Thymus (tissue), 11 donors: ENCODE data around the gene TMC3. TPM values are rescaled to one million over a fixed set of nuclear protein-coding genes. Genes with fewer than 3 reads are reported as not detected.

Experiments
- DNase-seq, 9 donors: peaks; one replicate each; pipeline ENCODE4 v3.0.0-alpha.2; 2013; ENCODE audit warnings: low spot score in 9 of 9, low read depth in 6 of 9, missing footprints in 1 of 9
- H3K27ac ChIP-seq, 2 donors: one replicate each; pipeline ENCODE4 v1.5.1; 2013; ENCODE audit warnings: control low read depth in 1 of 2, low read depth in 1 of 2, low read length in 1 of 2, mild to moderate bottlenecking in 1 of 2, moderate library complexity in 1 of 2
- H3K27me3 ChIP-seq, 2 donors: one replicate each; pipeline ENCODE4 v1.5.1; 2013; ENCODE audit warnings: low read length in 1 of 2; ENCODE audit not compliant: control insufficient read depth in 2 of 2, insufficient read depth in 1 of 2
- H3K36me3 ChIP-seq, 2 donors: one replicate each; pipeline ENCODE4 v1.5.1; 2013; ENCODE audit warnings: low read length in 1 of 2, mild to moderate bottlenecking in 1 of 2, moderate library complexity in 1 of 2; ENCODE audit not compliant: control insufficient read depth in 2 of 2, insufficient read depth in 2 of 2
- H3K4me1 ChIP-seq, 2 donors: one replicate each; pipeline ENCODE4 v1.5.1; 2013; ENCODE audit warnings: low read length in 2 of 2; ENCODE audit not compliant: control insufficient read depth in 2 of 2, insufficient read depth in 2 of 2
- H3K4me3 ChIP-seq, 2 donors: one replicate each; pipeline ENCODE4 v1.5.1; 2013; ENCODE audit warnings: low read length in 2 of 2, control low read depth in 1 of 2, mild to moderate bottlenecking in 1 of 2
- H3K9me3 ChIP-seq, 2 donors: one replicate each; pipeline ENCODE4 v1.5.1; 2013; ENCODE audit warnings: low read length in 1 of 2, mild to moderate bottlenecking in 1 of 2; ENCODE audit not compliant: control insufficient read depth in 2 of 2, insufficient read depth in 1 of 2
- WGBS: extraction: QIAGEN DNeasy Blood & Tissue Kit; methylation state at CpG from one replicate; pipeline ENCODE4 v1.1.7; 2013; 5-methylcytosine and 5-hydroxymethylcytosine counted together
- polyA plus RNA-seq: library from polyadenylated mRNA; stranded (reverse); fragments of 200-250 nt; gene quantifications from one replicate; pipeline ENCODE4 v1.2.3, GENCODE V29; 2013
- total RNA-seq: library from RNA; stranded (reverse); fragments of 120-200 nt; gene quantifications from one replicate; pipeline ENCODE4 v1.2.4, GENCODE V29; 2013
- donor health status: healthy.

TMC3 gene
- total and polyA plus RNA-seq, 2 donors, result under 0.01 to 0.07 TPM

DNA sequence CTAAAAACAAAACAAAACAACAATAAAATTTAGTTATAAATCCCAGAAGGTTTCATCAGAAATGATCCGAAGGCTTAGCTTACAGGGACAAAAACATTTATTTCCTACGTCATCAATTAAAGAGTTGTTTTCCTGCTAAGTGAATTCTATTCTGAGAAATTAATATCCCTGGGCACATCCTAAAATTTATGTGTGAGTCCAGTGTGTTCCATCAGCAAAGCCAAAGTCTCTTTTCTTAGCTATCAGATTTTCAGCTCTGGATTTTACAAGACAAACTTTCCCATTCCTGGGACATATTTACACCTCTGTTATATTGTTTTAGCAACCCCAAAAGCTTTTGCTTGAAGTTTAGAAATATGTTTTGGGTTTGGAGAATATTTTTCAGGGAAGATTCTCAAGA, 4.4 kb upstream of the TMC3 start:
- H3K27ac ChIP-seq, result no peak overlapping the region
- WGBS, result 98% methylated on average over 2 of the region's 2 CpGs
- no peaks in the 10 kb centered on the region for H3K4me1 ChIP-seq
- no peaks in the 10 kb centered on the region for H3K36me3 ChIP-seq
- DNase-seq, result no peak
- H3K9me3 ChIP-seq, result no peaks in the 10 kb centered on the region
- no peaks in the 10 kb centered on the region for H3K27me3 ChIP-seq
- H3K4me3 ChIP-seq, result no peak overlapping the region

DNA sequence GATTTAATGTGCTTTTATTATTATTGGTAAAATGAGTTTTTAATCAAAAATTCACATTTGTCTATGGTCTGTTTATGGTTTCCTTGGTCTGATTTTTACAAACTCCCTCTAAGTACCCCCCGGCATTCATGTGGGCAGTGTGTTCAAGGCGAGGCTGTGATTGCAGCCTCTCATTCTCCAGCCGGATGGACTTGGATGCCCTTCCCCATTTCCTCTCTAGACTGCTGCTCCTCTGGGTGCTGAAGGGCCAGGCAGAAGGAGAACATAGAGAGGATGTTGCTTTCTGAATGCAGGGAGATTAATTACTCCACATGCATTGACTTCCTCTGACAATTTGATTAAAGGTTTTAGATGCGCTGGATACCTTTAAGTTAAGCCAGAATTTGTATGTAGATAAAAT, 3.9 kb upstream of the TMC3 start:
- no peak overlapping the region for H3K4me3 ChIP-seq
- no peaks in the 10 kb centered on the region for H3K4me1 ChIP-seq
- no peaks in the 10 kb centered on the region for H3K36me3 ChIP-seq
- H3K27me3 ChIP-seq, result no peaks in the 10 kb centered on the region
- DNase-seq, result no peak
- no peaks in the 10 kb centered on the region for H3K9me3 ChIP-seq
- whole genome bisulfite sequencing, result 96% methylated on average over 4 of the region's 4 CpGs
- H3K27ac ChIP-seq, result no peak overlapping the region

- Histone ChIP-seq H3K27me3 (no peaks in the 10 kb centered on the region), H3K4me1 (no peaks in the 10 kb centered on the region), H3K4me3 (no peak overlapping the region), H3K36me3 (no peaks in the 10 kb centered on the region), H3K27ac (no peak overlapping the region), H3K9me3 (no peaks in the 10 kb centered on the region)
- DNase-seq, result no peak
- WGBS, result 98% methylated on average over 4 of the region's 4 CpGs
These were observed 2.2 kb upstream of the TMC3 start for GRCh38 chr15:81376231-81376630.

DNA sequence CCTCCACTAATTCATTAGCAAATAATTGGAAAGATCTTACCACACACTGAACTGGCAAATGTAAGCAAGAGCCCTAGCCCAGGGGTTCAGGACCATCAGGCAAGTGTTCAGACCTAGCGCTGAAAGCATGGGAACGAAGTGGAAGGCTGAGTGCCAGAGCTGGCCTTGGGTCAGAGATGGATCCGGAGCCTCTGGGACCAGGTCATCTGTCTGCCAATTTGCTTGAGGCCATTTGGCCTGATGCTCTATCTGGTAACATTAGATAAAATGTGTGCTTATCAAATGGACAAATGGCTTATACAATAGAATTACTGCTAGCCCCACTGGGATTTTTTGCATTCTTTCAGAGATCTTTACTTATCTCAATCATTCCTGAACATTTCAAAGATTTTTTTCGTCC, 1.4 kb upstream of the TMC3 start:
- H3K4me1 ChIP-seq, result no peaks in the 10 kb centered on the region
- H3K9me3 ChIP-seq, result no peaks in the 10 kb centered on the region
- 95% methylated on average over 4 of the region's 4 CpGs for WGBS
- H3K4me3 ChIP-seq, result no peak overlapping the region
- no peak overlapping the region for H3K27ac ChIP-seq
- H3K27me3 ChIP-seq, result no peaks in the 10 kb centered on the region
- DNase-seq, result no peak
- H3K36me3 ChIP-seq, result no peaks in the 10 kb centered on the region

DNA sequence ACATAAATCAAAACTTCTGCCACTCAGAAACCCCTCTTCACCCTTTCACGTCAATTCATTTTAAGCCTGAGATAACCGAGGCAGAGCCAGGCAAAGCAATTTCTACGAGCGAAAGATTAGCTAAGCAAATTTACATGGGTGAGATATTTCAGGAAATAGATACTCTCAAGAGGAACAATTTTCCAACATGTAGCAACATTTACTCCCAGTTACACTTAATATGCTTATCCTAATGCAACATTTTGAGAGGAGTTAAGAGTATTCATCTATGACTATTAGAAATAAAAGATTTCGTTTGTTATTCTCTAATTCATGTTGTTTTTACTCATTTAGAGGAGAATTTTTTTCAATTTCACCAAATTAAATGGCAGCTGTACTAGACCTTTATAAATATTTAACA, 837 bp downstream of the TMC3 start:
- Histone ChIP-seq H3K4me3 (no peak overlapping the region), H3K27me3 (no peaks in the 10 kb centered on the region), H3K36me3 (no peaks in the 10 kb centered on the region), H3K9me3 (no peaks in the 10 kb centered on the region), H3K27ac (no peak overlapping the region), H3K4me1 (no peaks in the 10 kb centered on the region)
- DNase-seq, result no peak
- WGBS, result 94% methylated on average over 5 of the region's 5 CpGs

DNA sequence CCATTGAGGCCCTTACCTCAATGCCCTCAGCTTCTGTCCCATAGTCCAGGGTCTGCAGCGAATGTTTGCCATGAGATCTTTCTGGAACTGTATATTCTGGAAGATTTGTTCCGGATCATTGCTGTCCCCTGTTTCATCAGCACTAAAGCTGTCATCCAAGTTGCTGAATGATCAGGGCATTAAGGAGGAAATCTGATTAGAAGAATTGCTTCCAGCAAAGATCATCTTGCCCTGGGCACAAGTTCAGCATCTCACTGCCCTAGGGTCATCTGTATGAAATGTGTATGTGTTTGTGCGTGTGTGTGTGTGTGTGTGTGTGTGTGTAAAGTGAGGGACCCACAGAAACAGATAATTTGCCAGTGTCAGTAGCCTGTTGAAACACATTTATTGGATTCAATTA, 1.4 kb downstream of the TMC3 start:
- Histone ChIP-seq H3K4me3 (no peak overlapping the region), H3K36me3 (no peaks in the 10 kb centered on the region), H3K9me3 (no peaks in the 10 kb centered on the region), H3K4me1 (no peaks in the 10 kb centered on the region), H3K27me3 (no peaks in the 10 kb centered on the region), H3K27ac (no peak overlapping the region)
- 80% methylated on average over 3 of the region's 3 CpGs for WGBS
- no peak for DNase-seq

- no peak for DNase-seq
- H3K36me3 ChIP-seq, result no peaks in the 10 kb centered on the region
- 96% methylated on average over 5 of the region's 5 CpGs for WGBS
These were observed 10.1 kb downstream of the TMC3 start for GRCh38 chr15:81363718-81364500.

GRCh38 chr15:81363276-81363675, 10.7 kb downstream of the TMC3 start:
- Histone ChIP-seq H3K27me3 (no peaks in the 10 kb centered on the region), H3K4me1 (no peaks in the 10 kb centered on the region), H3K4me3 (no peak overlapping the region), H3K27ac (no peak overlapping the region), H3K9me3 (no peaks in the 10 kb centered on the region), H3K36me3 (no peaks in the 10 kb centered on the region)
- DNase-seq, result no peak
- 96% methylated on average over 3 of the region's 3 CpGs for WGBS

More at GRCh38 chr15:81363718-81364500, 10.1 kb downstream of the TMC3 start:
- Histone ChIP-seq H3K27ac (no peak overlapping the region), H3K4me1 (no peaks in the 10 kb centered on the region), H3K27me3 (no peaks in the 10 kb centered on the region), H3K4me3 (no peak overlapping the region), H3K9me3 (no peaks in the 10 kb centered on the region)

DNA sequence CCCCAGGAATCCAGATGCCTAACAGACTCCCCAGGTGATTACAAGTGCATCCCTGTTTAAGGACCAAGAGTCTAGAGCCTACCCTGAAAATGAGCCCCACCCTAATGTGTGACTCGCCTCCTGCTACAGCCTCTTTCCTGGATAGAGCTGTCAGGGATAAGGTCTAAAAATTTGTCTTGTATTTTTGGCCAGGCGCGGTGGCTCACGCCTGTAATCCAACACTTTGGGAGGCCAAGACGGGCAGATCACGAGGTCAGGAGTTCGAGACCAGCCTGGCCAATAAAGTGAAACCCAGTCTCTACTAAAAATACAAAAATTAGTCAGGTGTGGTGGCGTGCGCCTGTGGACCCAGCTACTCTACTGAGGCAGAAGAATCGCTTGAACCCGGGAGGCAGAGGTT, 11.2 kb downstream of the TMC3 start:
- no peak for DNase-seq
- Histone ChIP-seq H3K4me1 (no peaks in the 10 kb centered on the region), H3K4me3 (no peak overlapping the region), H3K36me3 (no peaks in the 10 kb centered on the region), H3K27ac (no peak overlapping the region), H3K9me3 (no peaks in the 10 kb centered on the region), H3K27me3 (no peaks in the 10 kb centered on the region)
- WGBS, result 96% methylated on average over 11 of the region's 11 CpGs
